IMR-90 (cell line): ENCODE data around the gene CMSS1. TPM values are rescaled to one million over a fixed set of nuclear protein-coding genes. Genes with fewer than 3 reads are reported as not detected.

Experiments used
- ATAC-seq: fragments of 200-7000 bp; cut with Tn5 transposase; 2 replicates; pipeline ENCODE4 v1.9.1; 2020; ENCODE audit warnings: low read depth, mild to moderate bottlenecking, moderate library complexity
- BruUV-seq: library from RNA; stranded (reverse); fragments of 400-500 nt; replicated peaks from 2 replicates; lab custom pipeline; 2021; lab: Mats Ljungman, UMichigan
- CTCF ChIA-PET: fragments of 300-600 bp; formaldehyde crosslinking; extraction: SDS; loops from one replicate; lab custom pipeline; 2021; ENCODE audit warnings: antibody characterized with exemption; lab: Yijun Ruan, JAX
- POLR2A ChIA-PET: fragments of 300-600 bp; sonication (Branson Sonifier 250); formaldehyde crosslinking; loops from one replicate; lab custom pipeline; 2022; ENCODE audit warnings: antibody characterized with exemption; ENCODE audit not compliant: unreplicated experiment; lab: Charles Lee
- DNase-seq: peaks from one replicate; pipeline ENCODE4 v3.0.0; 2013
- H2AFZ ChIP-seq: replicated peaks from 2 replicates; pipeline ENCODE3; 2013; ENCODE audit warnings: low read length, mild to moderate bottlenecking; ENCODE audit not compliant: poor library complexity
- H2AK5ac ChIP-seq: 2 replicates; pipeline ENCODE4 v1.6.1; 2013; ENCODE audit warnings: low read depth, low read length, inconsistent platforms
- H2AK9ac ChIP-seq: replicated peaks from 2 replicates; pipeline ENCODE3; 2013; ENCODE audit warnings: mild to moderate bottlenecking, low read depth, low read length, moderate library complexity; ENCODE audit not compliant: poor library complexity
- H2BK120ac ChIP-seq: 2 replicates; pipeline ENCODE4 v1.6.1; 2013; ENCODE audit warnings: low read depth, low read length, inconsistent platforms
- H2BK15ac ChIP-seq: 3 replicates; pipeline ENCODE4 v1.6.1; 2013; ENCODE audit warnings: low read depth, low read length, inconsistent platforms
- H2BK20ac ChIP-seq: 2 replicates; pipeline ENCODE4 v1.6.1; 2013; ENCODE audit warnings: low read depth, mild to moderate bottlenecking, inconsistent platforms, low read length, moderate library complexity
- H2BK5ac ChIP-seq: 2 replicates; pipeline ENCODE4 v1.6.1; 2013; ENCODE audit warnings: mild to moderate bottlenecking, low read depth, low read length, inconsistent platforms; ENCODE audit not compliant: poor library complexity, severe bottlenecking
- H3K14ac ChIP-seq: replicated peaks from 2 replicates; pipeline ENCODE4 v1.6.1; 2013; ENCODE audit warnings: low read depth, low read length, inconsistent platforms
- H3K18ac ChIP-seq: 2 replicates; pipeline ENCODE4 v1.6.1; 2013; ENCODE audit warnings: low read depth, low read length, control low read depth
- H3K23ac ChIP-seq: 2 replicates; pipeline ENCODE4 v1.6.1; 2013; ENCODE audit warnings: low read depth, low read length, inconsistent platforms
- H3K27ac ChIP-seq: 2 replicates; pipeline ENCODE4 v1.5.1; 2013; ENCODE audit warnings: mild to moderate bottlenecking, control low read depth, low read length; ENCODE audit not compliant: insufficient read depth
- H3K27me3 ChIP-seq: 2 replicates; pipeline ENCODE4 v1.6.1; 2013; ENCODE audit warnings: low read length; ENCODE audit not compliant: control insufficient read depth, insufficient read depth
- H3K36me3 ChIP-seq: 2 replicates; pipeline ENCODE4 v1.6.1; 2013; ENCODE audit warnings: low read length, mixed read lengths; ENCODE audit not compliant: control insufficient read depth, insufficient read depth
- H3K4ac ChIP-seq: 2 replicates; pipeline ENCODE4 v1.6.1; 2013; ENCODE audit warnings: low read depth, low read length, inconsistent platforms
- H3K4me1 ChIP-seq: 2 replicates; pipeline ENCODE4 v1.6.1; 2013; ENCODE audit warnings: low read length, mixed read lengths; ENCODE audit not compliant: control insufficient read depth, insufficient read depth
- H3K4me2 ChIP-seq: 2 replicates; pipeline ENCODE4 v1.6.1; 2013; ENCODE audit warnings: low read depth, mild to moderate bottlenecking, control low read depth, low read length, moderate library complexity
- H3K4me3 ChIP-seq: 2 replicates; pipeline ENCODE4 v1.5.1; 2013; ENCODE audit warnings: low read depth, mild to moderate bottlenecking, control low read depth, low read length, moderate library complexity; ENCODE audit not compliant: insufficient read depth
- H3K56ac ChIP-seq: 2 replicates; pipeline ENCODE4 v1.6.1; 2013; ENCODE audit warnings: low read length, inconsistent platforms; ENCODE audit not compliant: insufficient read depth; ENCODE audit errors: extremely low read depth
- H3K79me1 ChIP-seq, 2 experiments: 2 replicates each; pipeline ENCODE4 v1.6.1; 2013; ENCODE audit warnings: low read length in 2 of 2, inconsistent platforms in 1 of 2, low read depth in 1 of 2
- H3K9ac ChIP-seq: 2 replicates; pipeline ENCODE4 v1.6.1; 2013; ENCODE audit warnings: low read depth, low read length, control low read depth
- H3K9me1 ChIP-seq: 2 replicates; pipeline ENCODE4 v1.6.1; 2013; ENCODE audit warnings: low read length, inconsistent platforms; ENCODE audit not compliant: insufficient read depth
- H3K9me3 ChIP-seq: 2 replicates; pipeline ENCODE4 v1.6.1; 2013; ENCODE audit warnings: low read length; ENCODE audit not compliant: control insufficient read depth, insufficient read depth
- H4K20me1 ChIP-seq: 2 replicates; pipeline ENCODE4 v1.6.1; 2013; ENCODE audit warnings: low read length, inconsistent platforms; ENCODE audit not compliant: insufficient read depth
- H4K5ac ChIP-seq: 2 replicates; pipeline ENCODE4 v1.6.1; 2013; ENCODE audit warnings: mild to moderate bottlenecking, low read depth, low read length, control low read depth
- H4K8ac ChIP-seq, 2 experiments: 2 replicates each; pipeline ENCODE4 v1.6.1; 2013; ENCODE audit warnings: low read depth in 2 of 2, low read length in 2 of 2, control low read depth in 1 of 2, inconsistent platforms in 1 of 2
- H4K91ac ChIP-seq: 2 replicates; pipeline ENCODE4 v1.6.1; 2013; ENCODE audit warnings: low read depth, low read length, inconsistent platforms; ENCODE audit not compliant: insufficient read depth
- CEBPB ChIP-seq: IDR thresholded peaks from 2 replicates; pipeline ENCODE4 v1.6.1; 2012; ENCODE audit warnings: low read depth, low read length, improper control_type of control experiment
- CHD1 ChIP-seq: IDR thresholded peaks from 2 replicates; pipeline ENCODE4 v1.6.1; 2012; ENCODE audit warnings: low read depth, low read length, improper control_type of control experiment
- CTCF ChIP-seq: conservative IDR thresholded peaks from 2 replicates; pipeline ENCODE4 v1.5.1; 2012; ENCODE audit warnings: mild to moderate bottlenecking, low read depth, low read length, improper control_type of control experiment
- FOS ChIP-seq: fragments of 150-350 bp; IDR thresholded peaks from 2 replicates; pipeline ENCODE4 v1.6.1; 2016; ENCODE audit warnings: low read depth, low read length
- MAZ ChIP-seq: IDR thresholded peaks from 2 replicates; pipeline ENCODE4 v1.6.1; 2012; ENCODE audit warnings: low read depth, mild to moderate bottlenecking, low read length, improper control_type of control experiment, moderate library complexity, borderline replicate concordance
- RAD21 ChIP-seq: IDR thresholded peaks from 2 replicates; pipeline ENCODE4 v1.6.1; 2012; ENCODE audit warnings: low read length, improper control_type of control experiment
- RCOR1 ChIP-seq: IDR thresholded peaks from 2 replicates; pipeline ENCODE4 v1.6.1; 2012; ENCODE audit warnings: mild to moderate bottlenecking, low read length, improper control_type of control experiment; ENCODE audit not compliant: insufficient replicate concordance
- SMC3 ChIP-seq: fragments of 150-350 bp; IDR thresholded peaks from 2 replicates; pipeline ENCODE4 v1.6.1; 2016; ENCODE audit warnings: low read depth, mild to moderate bottlenecking, antibody characterized with exemption, low read length, moderate library complexity
- USF2 ChIP-seq: fragments of 150-350 bp; IDR thresholded peaks from 2 replicates; pipeline ENCODE4 v1.6.1; 2017; ENCODE audit warnings: mild to moderate bottlenecking, antibody characterized with exemption, low read length, low read depth
- WGBS, 2 experiments: methylation state at CpG; one replicate each; pipeline versions ENCODE4 v1.1.5 to v1.1.7; 2013; ENCODE audit warnings: missing lambda C conversion rate in 2 of 2; ENCODE audit not compliant: insufficient read length in 1 of 2; ENCODE audit errors: extremely low coverage in 2 of 2; 5-methylcytosine and 5-hydroxymethylcytosine counted together
- dilution Hi-C: fragments of 300-500 bp; cut with HindIII; formaldehyde crosslinking; loops from one replicate; pipeline ENCODE4 v1.14.3; 2018; ENCODE audit warnings: low sequenced_read_pairs; ENCODE audit not compliant: unreplicated experiment
- in situ Hi-C: fragments of 300-500 bp; cut with MboI; formaldehyde crosslinking; loops from 3 replicates; pipeline ENCODE4 v1.14.3; 2019; ENCODE audit warnings: low sequenced_read_pairs, inconsistent platforms, mixed read lengths
- intact Hi-C: fragments of 100-400 bp; cut with micrococcal nuclease; formaldehyde crosslinking; loops from 2 replicates; pipeline ENCODE4 v1.10.0; 2022
- polyA plus RNA-seq, 3 experiments: library from polyadenylated mRNA; depleted of rRNA; stranded (reverse); fragments of >200 nt; gene quantifications; 2 replicates each; pipeline ENCODE4 v1.2.3, GENCODE V29; 2012; ENCODE audit warnings: low replicate concordance in 1 of 3
- total RNA-seq: library from RNA; depleted of rRNA; stranded (reverse); fragments of >200 nt; gene quantifications from 2 replicates; pipeline ENCODE4 v1.2.3, GENCODE V29; 2012

The CMSS1 gene
- total and polyA plus RNA-seq, 2 of the 4 experiments (the other 2 are of a cell fraction) = 12.5 to 13.6 TPM

GRCh38 chr3:99920481-99921376 lies 103.1 kb downstream of the CMSS1 start:
- peak overlapping the region; percentile 34; the same call in 1 of the 2 replicates for H3K27ac ChIP-seq
- peak overlapping the region; percentile 52 to 59; a peak in 3 of 4 replicates for H4K8ac ChIP-seq
- no TSS peak for BruUV-seq
- no peak overlapping the region for H3K9ac ChIP-seq
- CTCF ChIA-PET = no interaction called here
- H2AFZ ChIP-seq = no peak overlapping the region
- H2BK20ac ChIP-seq = peak overlapping the region; percentile 43
- H4K5ac ChIP-seq = peak overlapping the region; percentile 81
- peak overlapping the region; percentile 8; the same call in 1 of the 2 replicates for H3K4me2 ChIP-seq
- H4K20me1 ChIP-seq = 0 out of 2 replicates have a peak, but pooled peaks cover 3% of the 10 kb centered on the region
- H3K18ac ChIP-seq = peak overlapping the region; percentile 90
- peak overlapping the region; percentile 44 for H4K91ac ChIP-seq
- H3K56ac ChIP-seq = no peak overlapping the region
- peak overlapping the region; percentile 61; the same call in 1 of the 2 replicates for H3K14ac ChIP-seq
- H3K9me3 ChIP-seq = no peaks in the 10 kb centered on the region
- H3K23ac ChIP-seq = peak overlapping the region; percentile 77
- POLR2A ChIA-PET = no interaction called here
- H3K27me3 ChIP-seq = no peaks in the 10 kb centered on the region
- H3K36me3 ChIP-seq = no peaks in the 10 kb centered on the region
- H2AK9ac ChIP-seq = no peak overlapping the region
- ATAC-seq = peak; percentile 59
- TF ChIP-seq RAD21 (no peak), FOS (no peak), CEBPB (no peak; the same call in 1 of the 2 replicates), SMC3 (no peak), RCOR1 (no peak), CTCF (no peak), CHD1 (no peak), MAZ (no peak), USF2 (no peak)
- dilution Hi-C loops = no loop called here
- peaks cover 0 to 12% of the 10 kb centered on the region in 2 experiments; a peak in 2 of 4 replicates for H3K79me1 ChIP-seq
- H3K4me1 ChIP-seq = peaks cover 11% of the 10 kb centered on the region
- peak overlapping the region; percentile 63 for H2BK120ac ChIP-seq
- H3K4ac ChIP-seq = peak overlapping the region; percentile 59
- DNase-seq = peak; percentile 76
- H2BK5ac ChIP-seq = peak overlapping the region; percentile 7
- no peak overlapping the region for H3K4me3 ChIP-seq
- intact Hi-C loops = no loop called here
- 0 out of 3 replicates have a peak overlapping the region, but pooled peaks have one; percentile 42 for H2BK15ac ChIP-seq
- peak overlapping the region; percentile 95 for H2AK5ac ChIP-seq
- peaks cover 12% of the 10 kb centered on the region for H3K9me1 ChIP-seq
- WGBS, 2 experiments = 42% methylated on average over 3 of the region's 10 CpGs; no CpG with 5 or more reads in 1 of the 2 experiments
- in situ Hi-C loops = no loop called here
